ENCODE data around the gene KIAA0232.

KIAA0232 gene

DNA sequence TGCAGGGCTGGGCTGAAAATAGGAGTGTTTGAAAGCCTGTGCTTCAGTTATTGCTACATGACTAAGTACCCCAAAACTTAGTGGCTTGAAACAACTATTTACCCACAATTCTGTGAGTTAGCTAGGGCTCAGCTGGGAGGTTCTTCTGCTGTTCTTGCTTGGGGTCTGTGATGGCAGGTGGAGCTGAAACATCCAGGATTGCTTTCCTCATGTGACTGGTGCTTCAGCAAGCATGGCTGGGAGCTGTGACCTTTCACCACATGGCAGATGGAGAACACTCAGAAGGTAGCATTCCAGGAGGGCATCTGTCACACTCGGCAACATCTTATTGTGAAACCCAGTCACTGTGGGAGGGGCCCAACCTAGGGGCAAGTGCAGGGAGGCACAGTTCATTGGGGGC is 70.1 kb downstream of the KIAA0232 start:
- DNase-seq, result no peak

DNA sequence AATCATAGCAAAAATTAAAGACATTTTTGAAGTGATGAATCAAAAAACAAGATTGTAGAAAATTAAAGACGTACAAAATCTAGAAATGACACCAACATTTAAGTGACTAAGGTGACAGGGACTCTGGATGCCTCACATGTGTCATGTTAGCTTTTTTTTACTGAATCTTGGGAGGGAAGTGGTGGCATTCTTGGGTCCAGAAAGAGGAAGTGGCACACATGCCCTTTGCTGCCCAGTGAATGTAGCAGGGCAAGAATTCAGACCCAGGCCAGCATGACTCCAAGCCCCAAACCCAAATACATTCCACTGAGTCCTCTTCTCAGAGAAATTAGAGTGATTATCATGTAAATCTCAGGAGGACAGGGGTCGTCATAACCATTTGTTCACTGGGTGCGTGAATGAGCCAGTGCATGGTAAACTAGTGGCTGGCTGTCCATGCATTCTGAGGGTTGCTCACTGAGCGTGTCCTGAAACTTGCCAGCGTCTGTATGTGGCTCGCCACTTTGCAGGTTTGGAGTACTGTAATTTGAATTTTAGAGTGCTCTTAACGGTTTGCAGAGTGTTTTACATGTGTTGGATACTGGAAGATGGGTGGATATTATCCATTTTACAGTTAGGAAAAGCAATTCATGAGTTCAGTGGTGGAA is 71.7 kb downstream of the KIAA0232 start:
- no peak for DNase-seq

DNA sequence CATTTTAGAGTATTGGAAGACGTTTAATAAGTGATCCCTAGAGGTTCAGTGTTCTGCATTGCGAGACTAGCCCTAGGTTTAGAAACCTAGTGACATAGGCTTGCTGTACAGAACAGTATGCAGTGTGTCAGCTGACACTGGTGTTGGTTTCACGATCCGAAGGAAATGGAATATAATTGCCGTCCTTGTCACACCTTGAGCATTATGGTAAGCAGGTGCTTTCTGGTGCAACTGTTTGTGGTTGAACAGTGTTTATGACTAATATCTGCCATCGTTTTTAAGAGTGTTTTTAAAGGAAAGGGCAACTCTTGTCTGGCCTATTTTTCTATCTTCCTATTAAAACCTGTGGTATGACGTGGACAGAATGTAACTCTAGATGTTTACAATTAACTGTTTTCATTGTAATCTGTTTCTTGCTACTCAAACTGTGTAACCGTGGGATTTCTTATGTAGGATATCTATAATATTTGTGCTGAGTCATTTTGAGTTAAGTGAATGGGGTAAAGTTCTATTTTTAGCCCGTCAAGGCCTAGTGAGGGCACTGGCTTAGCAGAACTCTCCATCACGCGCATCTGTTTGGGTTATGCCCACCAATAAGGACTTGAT is 73.3 kb downstream of the KIAA0232 start:
- no peak for DNase-seq

DNA sequence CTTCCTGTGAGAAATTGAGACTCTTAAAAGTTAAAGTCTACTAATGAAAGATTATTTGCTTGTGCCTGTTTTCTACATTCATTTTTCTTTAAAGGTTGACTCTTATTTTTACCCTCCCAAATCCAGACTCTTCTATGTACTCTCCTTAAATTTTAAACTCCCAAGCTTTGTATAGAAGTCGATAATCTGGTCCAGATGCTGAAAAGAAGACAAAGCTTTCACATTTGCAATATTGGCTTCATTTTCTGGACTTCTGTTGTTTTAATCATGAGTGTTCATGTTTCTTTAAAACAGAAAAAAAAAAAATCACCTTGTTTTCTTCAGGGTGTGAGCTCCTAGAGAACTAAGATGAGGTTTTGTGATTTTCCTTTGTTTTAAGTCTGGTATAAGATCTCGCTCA is 73.9 kb downstream of the KIAA0232 start:
- DNase-seq, result no peak

DNA sequence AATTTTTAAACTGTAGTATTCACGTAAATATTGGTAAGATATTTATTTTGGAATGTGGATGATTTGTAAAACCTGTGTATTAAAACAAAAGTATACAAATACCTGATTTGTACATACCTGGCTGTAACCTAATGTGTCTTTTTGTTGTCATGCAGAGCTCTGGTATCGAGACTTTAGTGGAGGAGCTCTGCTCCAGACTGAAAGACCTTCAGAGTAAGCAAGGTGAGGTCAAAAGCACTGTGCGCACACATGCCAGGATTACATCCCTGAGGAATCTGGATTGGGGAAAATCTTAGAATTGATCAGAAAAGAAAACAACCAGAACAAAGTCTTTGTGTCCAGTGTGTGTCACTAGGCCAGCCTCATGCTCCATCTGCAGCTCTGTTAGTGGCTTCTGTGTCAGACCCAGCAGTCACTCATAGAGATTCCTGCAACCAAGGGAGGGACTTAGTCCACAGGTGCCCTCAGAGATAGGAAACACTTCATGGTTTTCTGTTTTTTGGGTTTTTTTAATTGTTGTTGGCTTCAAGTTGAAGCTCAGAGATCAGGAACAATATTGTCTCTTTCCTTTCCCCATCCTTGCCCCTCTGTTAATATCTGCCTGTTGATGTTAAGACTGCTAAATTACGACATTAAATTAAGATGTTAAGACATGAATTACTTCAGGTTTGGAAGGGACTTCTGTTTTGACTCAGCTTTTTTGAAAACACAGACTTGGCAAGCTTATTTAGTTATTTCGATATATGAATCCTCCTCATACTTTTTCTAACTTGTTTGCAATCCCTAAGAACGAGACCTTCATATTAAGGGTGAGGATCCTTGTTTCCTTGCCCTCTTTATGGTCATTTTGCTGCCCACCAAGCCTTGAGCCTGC is 74.7 kb downstream of the KIAA0232 start:
- no peak for DNase-seq

DNA sequence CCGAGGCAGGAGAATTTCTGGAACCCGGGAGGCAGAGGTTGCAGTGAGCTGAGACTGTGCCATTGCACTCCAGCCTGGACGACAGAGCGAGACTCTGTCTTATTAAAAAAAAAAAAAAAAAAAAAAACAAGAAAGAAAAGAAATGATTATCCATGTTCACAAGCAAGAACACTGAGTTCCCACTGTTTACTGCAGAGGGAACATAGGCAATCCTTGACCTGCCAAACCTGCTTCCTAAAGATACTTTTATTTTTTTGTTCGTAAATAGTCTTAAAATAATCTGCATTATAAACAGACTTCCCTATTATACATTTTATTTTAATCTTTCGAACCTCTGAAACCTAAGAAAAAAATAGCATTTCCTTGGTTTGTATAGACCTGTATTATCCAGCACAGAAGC is 76.5 kb downstream of the KIAA0232 start:
- DNase-seq, result no peak

DNA sequence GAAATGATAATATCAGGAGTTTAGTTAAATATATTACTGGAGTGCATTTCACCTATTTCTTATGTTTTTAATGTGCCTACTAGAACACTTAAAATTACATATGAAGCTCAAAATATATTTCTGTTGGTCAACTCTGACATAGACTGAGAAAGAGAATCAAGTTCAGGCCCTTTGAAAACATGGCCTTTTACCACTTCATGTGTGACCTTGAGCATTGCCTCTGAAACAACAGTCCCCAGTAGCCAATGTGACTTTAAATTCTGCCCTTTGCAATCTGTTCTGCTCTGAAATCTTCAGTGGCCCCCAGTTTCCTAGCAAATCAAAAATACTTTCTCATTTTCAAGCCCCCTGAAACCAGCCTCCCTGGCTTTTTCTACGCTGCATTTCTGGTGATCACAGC is 77.0 kb downstream of the KIAA0232 start:
- DNase-seq, result no peak

DNA sequence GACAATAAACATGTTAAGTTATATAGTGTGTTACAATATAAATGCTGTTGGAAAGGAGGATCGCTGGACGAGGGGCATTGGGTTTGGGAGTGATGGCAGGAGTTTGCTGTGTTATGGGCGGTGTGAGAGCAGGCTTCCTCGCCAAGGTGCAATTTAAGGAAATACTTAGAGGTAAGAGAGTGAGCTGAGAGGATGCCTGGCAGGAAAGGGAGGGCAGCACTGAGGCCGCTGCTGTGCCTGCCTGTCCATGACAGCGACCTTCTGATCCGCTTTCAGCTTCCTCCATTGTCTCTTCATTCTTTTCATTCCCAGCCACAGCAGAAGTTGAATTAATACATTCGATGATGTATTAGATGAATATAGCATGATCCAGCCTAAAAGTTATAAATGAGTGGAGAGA is 85.9 kb downstream of the KIAA0232 start:
- DNase-seq, result no peak

DNA sequence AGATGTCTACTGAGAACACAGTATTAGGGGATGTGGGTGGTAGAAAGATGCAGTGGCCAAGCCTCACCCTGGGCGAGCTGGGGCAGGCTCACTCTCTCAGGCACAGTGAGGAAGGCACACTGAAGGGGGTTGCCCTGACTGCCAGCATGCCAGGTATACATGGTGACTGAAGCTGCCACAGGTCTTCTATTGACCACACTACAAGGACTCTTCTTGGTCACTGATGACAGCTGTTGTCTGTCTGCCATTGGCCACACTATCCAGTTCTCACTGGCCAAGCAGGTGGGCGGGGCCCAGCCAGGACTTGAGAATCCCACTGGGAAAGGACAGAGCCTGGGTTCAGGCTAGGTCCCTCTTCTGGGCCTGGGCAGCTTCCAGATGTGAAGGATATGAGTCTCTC is 87.4 kb downstream of the KIAA0232 start:
- DNase-seq, result no peak

DNA sequence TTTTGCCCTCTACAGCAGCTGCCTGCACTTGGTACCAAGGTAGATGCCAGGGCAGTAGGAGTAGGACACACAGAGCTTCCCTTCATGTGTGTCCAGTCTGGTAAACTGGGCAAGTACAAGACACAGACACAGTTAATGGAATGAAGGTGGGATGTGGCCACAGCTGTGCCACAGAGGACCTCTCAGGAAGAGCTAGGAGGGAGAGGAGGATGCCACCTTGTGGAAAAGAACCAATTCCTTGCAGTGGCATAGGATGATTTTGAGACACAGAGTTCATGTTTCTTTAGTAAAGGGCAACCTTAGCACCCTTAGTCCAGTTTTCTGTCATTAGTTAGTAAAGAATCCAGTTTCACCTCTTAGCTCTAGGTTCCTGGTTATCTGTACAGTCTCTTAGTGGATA is 90.8 kb downstream of the KIAA0232 start:
- DNase-seq, result no peak

DNA sequence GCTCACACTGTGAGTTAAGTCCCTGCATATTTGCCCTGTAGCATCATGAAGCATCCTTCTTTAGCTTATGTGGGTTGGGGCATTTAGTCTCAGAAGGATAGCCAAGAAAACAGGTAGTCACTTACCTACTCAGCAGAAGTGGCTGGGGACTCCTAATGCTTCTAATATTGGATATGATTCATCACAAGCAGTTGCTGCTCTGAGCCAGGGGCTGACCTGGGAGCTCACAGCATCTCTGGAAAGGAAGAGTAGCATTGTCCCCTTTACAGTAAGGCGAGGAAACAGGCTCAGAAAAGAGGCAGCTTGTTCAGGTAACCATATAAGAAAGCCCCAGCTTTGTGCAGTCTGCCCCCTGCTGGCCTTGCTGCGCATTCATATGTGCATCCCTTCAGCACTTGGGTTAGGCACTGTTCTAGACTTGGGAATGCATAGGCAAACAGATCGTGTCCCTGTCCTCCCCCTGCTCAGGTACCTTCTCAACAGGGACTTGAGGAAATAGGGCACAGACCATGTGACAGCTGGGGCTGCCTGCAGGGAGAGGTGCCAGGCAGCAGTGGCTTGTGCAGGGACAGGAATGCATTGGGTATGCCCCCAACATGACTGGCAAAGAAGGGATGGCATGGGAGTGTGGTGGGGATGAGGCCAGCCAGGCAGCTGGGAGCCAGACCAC is 91.4 kb downstream of the KIAA0232 start:
- DNase-seq, result peak; percentile 74

DNA sequence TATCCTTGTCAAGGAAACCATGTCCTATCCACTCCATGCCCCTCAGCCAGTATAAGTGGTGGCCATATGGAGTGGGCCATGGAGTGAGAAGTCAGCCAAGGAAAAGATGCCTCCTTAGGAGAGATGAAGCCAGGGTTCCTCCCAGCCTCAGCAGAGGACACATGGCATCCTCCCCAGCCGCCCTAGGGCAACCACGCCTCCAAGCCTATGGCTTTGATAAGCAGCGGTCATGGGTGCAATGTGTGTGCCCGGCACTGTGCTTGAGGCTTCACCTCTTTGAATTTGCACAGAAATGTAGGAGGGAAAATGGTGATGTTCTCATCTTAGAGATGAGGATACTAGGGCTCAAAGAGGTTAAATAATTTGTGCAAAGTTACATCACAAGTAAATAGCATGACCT is 92.5 kb downstream of the KIAA0232 start:
- no peak for DNase-seq

DNA sequence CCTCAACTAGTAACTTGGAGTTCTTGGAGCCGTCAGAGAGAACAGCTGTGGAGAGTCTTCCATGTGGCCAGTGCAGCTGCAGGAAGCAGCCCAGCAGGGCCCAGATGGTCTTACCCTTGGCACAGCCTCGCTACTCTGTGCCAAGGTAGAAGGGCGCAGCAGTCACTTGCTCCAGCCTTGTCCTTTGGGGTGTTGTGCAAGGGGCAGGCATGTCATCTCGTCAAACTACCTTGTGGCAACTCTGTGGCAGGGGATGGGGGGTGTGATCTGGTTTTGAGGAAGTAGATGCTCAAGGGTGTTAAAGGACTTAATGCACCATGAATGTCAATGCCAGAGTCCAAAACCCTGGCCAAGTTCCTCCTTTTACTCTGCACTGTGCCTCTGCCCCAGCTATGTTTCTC is 92.9 kb downstream of the KIAA0232 start:
- no peak for DNase-seq

DNA sequence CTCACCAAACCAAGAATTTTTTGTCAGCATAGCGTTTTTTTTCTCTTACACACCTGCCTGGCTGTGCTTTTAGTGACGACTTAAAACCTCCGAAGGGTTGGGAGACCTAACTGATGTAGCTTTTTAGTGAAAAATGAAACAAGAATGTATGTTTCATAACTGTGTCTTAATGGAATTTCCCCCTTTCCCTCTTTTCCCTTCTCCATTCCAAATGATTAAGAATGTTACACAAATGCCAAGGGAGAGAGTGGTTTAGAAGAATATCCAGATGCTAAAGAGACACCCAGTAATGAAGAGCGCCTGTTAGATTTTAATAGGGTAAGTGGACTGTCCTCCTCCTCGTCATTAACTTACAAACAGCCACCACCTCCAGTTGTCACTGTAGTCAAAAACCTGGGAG is 93.9 kb downstream of the KIAA0232 start:
- no peak for DNase-seq

DNA sequence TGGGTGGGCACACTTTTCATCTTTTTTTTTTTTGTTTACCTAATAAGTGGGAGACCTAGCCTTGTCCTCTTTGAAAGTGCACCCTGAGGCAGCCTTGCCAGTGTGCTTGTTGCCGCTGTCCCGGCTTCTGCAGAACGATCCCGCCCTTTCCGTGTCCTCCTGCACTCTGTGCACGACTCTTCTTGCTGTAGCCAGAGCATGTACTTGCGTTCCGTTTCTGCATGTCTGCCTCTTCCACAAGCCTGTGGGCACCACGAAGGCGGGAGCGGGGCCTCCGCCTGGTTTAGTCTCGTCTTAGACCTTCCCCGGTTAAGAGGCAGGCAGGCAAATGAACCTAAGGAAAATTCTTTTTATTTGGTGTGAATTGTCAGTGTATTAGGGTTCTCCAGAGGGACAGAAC is 94.5 kb downstream of the KIAA0232 start:
- DNase-seq, result no peak

DNA sequence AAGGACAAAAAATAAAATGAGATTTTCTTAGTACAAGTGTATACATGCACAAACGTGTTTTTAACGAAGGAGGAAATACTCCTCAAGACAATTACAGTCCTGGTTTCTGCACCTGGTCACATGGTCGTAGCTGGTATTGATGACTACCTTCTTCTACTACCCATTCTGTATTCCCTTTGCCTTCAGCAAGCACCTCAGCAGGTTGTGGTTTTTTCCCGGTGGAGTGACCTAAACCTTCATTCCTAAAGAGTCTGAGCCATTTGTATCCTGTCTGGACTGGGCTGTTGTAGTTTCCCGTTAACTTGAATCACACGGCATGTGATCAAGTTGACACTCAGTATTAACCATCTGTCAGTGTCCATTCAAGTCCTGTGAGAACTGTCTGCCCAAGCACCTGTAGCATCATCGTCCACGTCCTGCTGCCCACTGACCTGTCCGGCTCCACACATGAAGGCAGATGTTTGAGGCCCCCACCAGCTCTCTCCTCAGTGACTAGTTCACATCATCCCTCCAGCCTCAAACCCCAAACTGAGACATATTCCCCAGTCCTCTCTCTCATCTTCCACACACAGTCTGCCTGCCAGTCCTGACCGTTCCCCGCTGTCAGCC is 96.0 kb downstream of the KIAA0232 start:
- DNase-seq, result no peak

DNA sequence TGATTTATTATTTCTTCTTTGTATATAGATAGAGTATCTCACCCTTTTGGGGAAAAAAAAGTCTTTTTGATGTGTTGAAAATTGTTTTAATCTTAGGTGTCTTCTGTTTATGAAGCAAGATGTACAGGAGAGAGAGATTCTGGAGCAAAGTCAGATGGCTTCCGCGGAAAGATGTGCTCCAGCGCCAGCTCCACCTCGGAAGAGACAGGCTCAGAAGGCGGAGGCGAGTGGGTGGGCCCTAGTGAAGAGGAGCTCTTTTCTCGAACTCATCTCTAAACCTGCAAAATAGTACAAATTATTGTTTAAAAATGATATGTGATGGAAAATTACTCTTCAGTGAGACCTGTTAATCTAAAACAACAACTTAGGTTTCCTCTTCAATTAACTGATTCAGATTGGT is 98.2 kb downstream of the KIAA0232 start:
- no peak for DNase-seq

DNA sequence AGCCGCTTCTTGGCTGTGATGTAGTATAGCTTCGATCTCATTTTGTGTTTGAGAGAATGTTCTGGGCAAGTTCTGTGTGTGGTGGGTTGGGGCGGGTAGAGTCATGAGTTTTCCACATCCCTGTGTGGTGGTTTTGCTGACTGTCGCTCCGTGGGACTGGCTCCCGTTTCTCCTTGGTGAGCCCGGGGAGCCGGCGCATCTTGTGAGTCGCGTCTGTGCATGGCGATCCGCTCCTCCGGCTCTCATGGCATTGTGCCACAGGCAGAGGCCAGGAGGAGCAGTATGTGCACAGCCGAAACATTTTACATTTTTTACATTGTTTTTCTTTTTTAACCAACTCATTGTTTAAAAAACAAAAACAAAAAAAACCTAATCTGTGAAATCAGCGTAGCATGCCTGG is 99.4 kb downstream of the KIAA0232 start:
- no peak for DNase-seq

DNA sequence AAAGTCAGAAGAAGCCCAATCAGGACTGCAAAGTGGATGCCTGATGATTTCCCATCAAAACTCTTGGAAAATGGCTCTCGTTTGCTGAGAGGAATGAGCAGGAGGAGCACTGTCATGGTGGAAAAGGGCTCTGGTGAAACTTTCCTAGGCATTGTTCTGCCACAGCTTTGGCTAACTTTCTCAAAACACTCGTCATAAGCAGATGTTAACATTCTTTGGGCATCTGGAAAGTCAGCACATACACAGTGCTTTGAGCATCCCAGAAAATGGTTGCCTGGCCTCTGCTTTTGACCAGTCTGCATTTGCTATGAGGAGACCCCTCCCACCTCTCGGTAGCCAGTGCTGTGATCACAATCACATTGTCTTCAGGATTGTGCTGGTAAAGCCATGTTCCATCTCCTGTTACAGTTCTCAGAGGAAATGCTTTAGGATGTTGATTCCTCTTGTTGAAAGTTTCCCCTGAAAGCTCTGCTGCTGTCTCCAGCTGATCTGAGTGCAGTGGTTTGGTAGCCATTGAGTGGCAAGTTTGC is 101.9 kb downstream of the KIAA0232 start:
- DNase-seq, result no peak

DNA sequence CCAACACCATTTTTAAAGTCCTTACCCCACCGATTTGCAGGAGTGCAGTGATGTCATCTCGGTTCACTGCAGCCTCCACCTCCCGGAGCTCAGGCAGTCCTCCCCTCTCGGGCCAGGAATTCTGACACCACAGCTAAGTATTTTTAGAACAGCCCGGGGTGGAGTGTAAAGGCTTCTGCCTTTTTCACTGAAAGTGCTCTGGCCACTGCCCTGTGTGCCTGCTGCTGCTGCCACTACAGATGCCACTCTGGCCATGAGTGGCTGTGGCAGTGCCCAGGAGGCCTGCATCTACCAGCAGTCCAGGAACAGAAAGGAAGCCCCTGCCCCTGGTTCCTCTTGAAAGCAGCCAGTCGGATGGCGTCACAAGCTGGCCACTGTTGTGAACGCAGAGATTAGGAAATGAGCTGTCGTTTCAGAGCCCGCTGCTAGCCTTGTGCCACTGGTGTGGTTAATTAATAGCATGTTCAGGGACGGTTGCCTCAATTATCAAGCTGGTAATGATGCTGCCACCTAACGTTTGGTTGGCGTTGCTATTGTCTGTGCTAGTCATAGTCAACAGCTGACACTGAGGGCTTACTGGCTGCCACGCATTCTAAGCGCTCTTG is 103.5 kb downstream of the KIAA0232 start:
- DNase-seq, result no peak

DNA sequence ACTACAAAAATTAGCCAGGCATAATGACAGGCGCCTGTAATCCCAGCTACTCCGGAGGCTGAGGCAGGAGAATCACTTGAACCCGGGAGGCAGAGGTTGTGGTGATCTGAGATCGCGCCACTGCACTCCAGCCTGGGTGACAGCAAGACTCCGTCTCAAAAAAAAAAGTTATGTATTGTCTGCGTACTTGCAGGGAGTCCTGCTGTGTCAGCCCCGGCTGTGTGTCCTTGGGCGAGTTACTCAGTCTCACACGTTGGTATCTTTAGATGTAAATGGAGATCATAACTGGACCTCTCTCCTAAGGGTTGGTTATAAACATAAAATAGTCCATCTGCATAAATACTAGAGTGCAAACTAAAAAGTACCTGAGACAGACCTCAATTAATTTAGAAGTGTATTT is 104.4 kb downstream of the KIAA0232 start:
- no peak for DNase-seq

DNA sequence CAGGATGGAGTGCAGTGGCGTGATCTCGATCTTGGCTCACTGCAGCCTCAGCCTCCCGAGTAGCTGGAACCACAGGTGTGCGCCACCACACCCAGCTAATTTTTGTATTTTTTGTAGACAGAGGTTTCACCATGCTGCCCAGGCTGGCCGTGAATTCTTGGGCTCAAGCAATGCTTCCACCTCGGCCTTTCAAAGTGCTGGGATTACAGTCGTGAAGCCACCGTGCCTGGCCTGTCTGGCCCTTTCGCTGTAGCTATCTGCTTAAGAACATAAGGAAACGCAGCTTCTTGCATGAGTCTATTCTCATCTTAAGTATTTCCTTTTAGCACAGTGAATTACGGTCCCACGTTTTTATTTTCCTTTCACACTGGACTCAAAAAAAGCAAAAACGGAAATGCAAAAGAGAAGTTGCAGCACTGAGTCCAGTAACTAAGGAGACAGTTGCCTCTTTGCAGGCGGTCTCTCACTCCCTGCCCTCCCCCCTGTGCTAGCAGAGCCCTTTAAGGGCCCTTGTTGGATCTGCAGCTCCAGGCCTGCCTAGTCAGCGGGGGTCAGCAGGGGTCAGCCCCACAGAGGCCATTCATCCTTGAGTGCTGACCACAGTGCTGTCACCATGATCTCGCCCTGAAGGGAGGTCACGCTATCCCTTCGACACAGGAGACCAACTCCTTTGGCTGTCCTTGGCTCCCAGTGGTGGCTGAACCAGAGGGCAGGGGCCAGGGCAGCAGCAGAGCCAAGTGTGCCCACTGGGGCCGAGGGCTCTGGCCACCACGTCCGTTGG is 105.3 kb downstream of the KIAA0232 start:
- no peak for DNase-seq

Data from activated T-cell treated with anti-CD3 and anti-CD28 coated beads for 4 hours (primary cell).